Measurements from ENCODE around the gene HOXC12.

HOXC12 gene

GRCh38 chr12:54002278-54002914 lies 47.7 kb downstream of the HOXC12 start:
- Histone ChIP-seq H3K4me1 (ENCODE audit: control insufficient read depth, insufficient read depth, low read length) (peaks cover 3% of the 10 kb centered on the region; the same call in 1 of the 2 replicates), H3K36me3 (ENCODE audit: control insufficient read depth, insufficient read depth, low read length) (no peaks in the 10 kb centered on the region), H3K9me3 (ENCODE audit: control insufficient read depth, insufficient read depth, low read depth, low read length) (no peaks in the 10 kb centered on the region), H3K4me3 (ENCODE audit: low read depth, low read length) (no peak overlapping the region), H3K9ac (ENCODE audit: low read length) (peak overlapping the region; percentile 71), H3K27me3 (ENCODE audit: control insufficient read depth, insufficient read depth, low read length) (peaks cover 100% of the 10 kb centered on the region), H3K27ac (ENCODE audit: low read depth, low read length) (no peak overlapping the region)

- H3K27me3 ChIP-seq (ENCODE audit: control insufficient read depth, insufficient read depth, low read length), result peaks cover 100% of the 10 kb centered on the region
- no peaks in the 10 kb centered on the region for H3K9me3 ChIP-seq (ENCODE audit: control insufficient read depth, insufficient read depth, low read depth, low read length)
- H3K36me3 ChIP-seq (ENCODE audit: control insufficient read depth, insufficient read depth, low read length), result no peaks in the 10 kb centered on the region
- no peak overlapping the region for H3K27ac ChIP-seq (ENCODE audit: low read depth, low read length)
- H3K4me3 ChIP-seq (ENCODE audit: low read depth, low read length), result no peak overlapping the region
- peaks cover 3% of the 10 kb centered on the region; the same call in 1 of the 2 replicates for H3K4me1 ChIP-seq (ENCODE audit: control insufficient read depth, insufficient read depth, low read length)
- H3K9ac ChIP-seq (ENCODE audit: low read length), result peak overlapping the region; percentile 71
Observed at GRCh38 chr12:54002915-54003389, 48.2 kb downstream of the HOXC12 start.

GRCh38 chr12:54003625-54004024 lies 48.9 kb downstream of the HOXC12 start:
- Histone ChIP-seq H3K9ac (ENCODE audit: low read length) (peak overlapping the region; percentile 75), H3K4me1 (ENCODE audit: control insufficient read depth, insufficient read depth, low read length) (peaks cover 3% of the 10 kb centered on the region; the same call in 1 of the 2 replicates), H3K27ac (ENCODE audit: low read depth, low read length) (no peak overlapping the region), H3K27me3 (ENCODE audit: control insufficient read depth, insufficient read depth, low read length) (peaks cover 100% of the 10 kb centered on the region), H3K36me3 (ENCODE audit: control insufficient read depth, insufficient read depth, low read length) (no peaks in the 10 kb centered on the region), H3K9me3 (ENCODE audit: control insufficient read depth, insufficient read depth, low read depth, low read length) (no peaks in the 10 kb centered on the region), H3K4me3 (ENCODE audit: low read depth, low read length) (no peak overlapping the region)

DNA sequence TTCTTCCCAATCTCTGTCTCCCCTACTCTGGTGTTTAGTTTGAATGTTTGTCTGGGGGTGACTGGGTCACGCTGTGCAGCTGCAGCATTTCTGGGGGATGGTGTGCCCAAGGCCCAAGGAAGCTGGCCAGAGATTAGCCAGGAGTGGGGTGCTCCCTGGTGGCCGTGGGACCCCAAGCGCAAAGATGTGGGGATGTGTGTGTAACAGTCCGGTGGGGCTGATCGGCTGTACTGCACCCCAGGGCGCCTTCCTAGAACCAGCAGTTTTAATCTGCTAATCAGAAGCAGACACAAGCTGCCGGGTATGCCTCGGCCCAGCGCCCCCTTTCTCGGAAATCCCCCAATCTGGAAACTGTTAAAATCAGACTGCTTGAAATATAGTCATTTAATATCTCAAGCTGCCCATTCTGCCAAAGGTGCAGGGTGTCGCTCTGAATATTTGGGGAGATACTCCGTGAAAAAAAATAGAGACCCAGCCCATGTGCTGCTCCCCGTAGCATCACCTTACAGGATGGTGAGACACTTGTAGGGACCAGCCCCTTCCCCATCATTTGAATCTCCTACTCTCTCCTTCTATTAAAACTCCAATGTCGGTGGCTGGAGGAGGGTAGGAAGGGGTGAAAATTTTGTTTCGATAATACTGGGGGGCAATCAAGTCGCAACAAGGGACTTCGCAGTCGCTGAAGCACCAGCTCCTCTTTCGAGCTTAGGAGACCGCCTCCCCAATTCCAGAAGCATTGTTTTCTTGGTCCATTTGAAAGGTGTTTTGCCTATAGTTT lies 49.5 kb downstream of the HOXC12 start:
- Histone ChIP-seq H3K4me3 (ENCODE audit: low read depth, low read length) (no peak overlapping the region; the same call in 1 of the 2 replicates), H3K36me3 (ENCODE audit: control insufficient read depth, insufficient read depth, low read length) (no peaks in the 10 kb centered on the region), H3K4me1 (ENCODE audit: control insufficient read depth, insufficient read depth, low read length) (peaks cover 3% of the 10 kb centered on the region; the same call in 1 of the 2 replicates), H3K27ac (ENCODE audit: low read depth, low read length) (no peak overlapping the region), H3K27me3 (ENCODE audit: control insufficient read depth, insufficient read depth, low read length) (peaks cover 100% of the 10 kb centered on the region), H3K9me3 (ENCODE audit: control insufficient read depth, insufficient read depth, low read depth, low read length) (no peaks in the 10 kb centered on the region), H3K9ac (ENCODE audit: low read length) (peak overlapping the region; percentile 75)

GRCh38 chr12:54004841-54005530 lies 50.3 kb downstream of the HOXC12 start:
- Histone ChIP-seq H3K27ac (ENCODE audit: low read depth, low read length) (no peak overlapping the region), H3K36me3 (ENCODE audit: control insufficient read depth, insufficient read depth, low read length) (no peaks in the 10 kb centered on the region), H3K9ac (ENCODE audit: low read length) (peak overlapping the region; percentile 91), H3K4me3 (ENCODE audit: low read depth, low read length) (peak overlapping the region; percentile 28; the same call in 1 of the 2 replicates), H3K4me1 (ENCODE audit: control insufficient read depth, insufficient read depth, low read length) (peaks cover 3% of the 10 kb centered on the region; the same call in 1 of the 2 replicates), H3K9me3 (ENCODE audit: control insufficient read depth, insufficient read depth, low read depth, low read length) (no peaks in the 10 kb centered on the region), H3K27me3 (ENCODE audit: control insufficient read depth, insufficient read depth, low read length) (peaks cover 100% of the 10 kb centered on the region)

DNA sequence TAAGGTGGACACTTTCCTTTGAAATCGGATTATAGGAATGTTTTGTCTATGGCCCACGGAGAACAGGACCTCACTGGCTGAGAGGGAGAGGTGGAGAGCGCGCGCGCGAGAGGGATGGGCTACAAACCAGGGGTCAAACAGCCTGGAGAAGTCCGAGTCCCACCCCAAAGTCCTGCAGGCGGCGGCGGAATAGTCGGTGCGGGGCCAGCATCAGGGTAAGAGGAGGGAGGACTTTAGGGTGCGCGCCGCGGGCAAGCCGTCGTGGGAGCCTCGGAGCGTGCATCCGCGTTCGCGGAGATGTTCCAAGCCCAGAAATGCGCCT lies 50.8 kb downstream of the HOXC12 start:
- Histone ChIP-seq H3K27ac (ENCODE audit: low read depth, low read length) (no peak overlapping the region; the same call in 1 of the 2 replicates), H3K4me3 (ENCODE audit: low read depth, low read length) (peak overlapping the region; percentile 28; the same call in 1 of the 2 replicates), H3K36me3 (ENCODE audit: control insufficient read depth, insufficient read depth, low read length) (no peaks in the 10 kb centered on the region), H3K9me3 (ENCODE audit: control insufficient read depth, insufficient read depth, low read depth, low read length) (no peaks in the 10 kb centered on the region), H3K4me1 (ENCODE audit: control insufficient read depth, insufficient read depth, low read length) (peaks cover 3% of the 10 kb centered on the region; the same call in 1 of the 2 replicates), H3K27me3 (ENCODE audit: control insufficient read depth, insufficient read depth, low read length) (peaks cover 100% of the 10 kb centered on the region), H3K9ac (ENCODE audit: low read length) (peak overlapping the region; percentile 91)

- H3K27me3 ChIP-seq (ENCODE audit: control insufficient read depth, insufficient read depth, low read length), result peaks cover 100% of the 10 kb centered on the region
- no peak overlapping the region; the same call in 1 of the 2 replicates for H3K27ac ChIP-seq (ENCODE audit: low read depth, low read length)
- H3K36me3 ChIP-seq (ENCODE audit: control insufficient read depth, insufficient read depth, low read length), result no peaks in the 10 kb centered on the region
- peaks cover 3% of the 10 kb centered on the region; the same call in 1 of the 2 replicates for H3K4me1 ChIP-seq (ENCODE audit: control insufficient read depth, insufficient read depth, low read length)
- peak overlapping the region; percentile 34; the same call in 1 of the 2 replicates for H3K4me3 ChIP-seq (ENCODE audit: low read depth, low read length)
- H3K9ac ChIP-seq (ENCODE audit: low read length), result peak overlapping the region; percentile 91
- no peaks in the 10 kb centered on the region for H3K9me3 ChIP-seq (ENCODE audit: control insufficient read depth, insufficient read depth, low read depth, low read length)
Observed at GRCh38 chr12:54005853-54006558, 51.3 kb downstream of the HOXC12 start.

GRCh38 chr12:54006559-54007220 lies 52.0 kb downstream of the HOXC12 start:
- no peaks in the 10 kb centered on the region for H3K9me3 ChIP-seq (ENCODE audit: control insufficient read depth, insufficient read depth, low read depth, low read length)
- H3K27me3 ChIP-seq (ENCODE audit: control insufficient read depth, insufficient read depth, low read length), result peaks cover 100% of the 10 kb centered on the region
- peaks cover 3% of the 10 kb centered on the region; the same call in 1 of the 2 replicates for H3K4me1 ChIP-seq (ENCODE audit: control insufficient read depth, insufficient read depth, low read length)
- no peak overlapping the region; the same call in 1 of the 2 replicates for H3K27ac ChIP-seq (ENCODE audit: low read depth, low read length)
- H3K36me3 ChIP-seq (ENCODE audit: control insufficient read depth, insufficient read depth, low read length), result no peaks in the 10 kb centered on the region
- peak overlapping the region; percentile 39; the same call in 1 of the 2 replicates for H3K4me3 ChIP-seq (ENCODE audit: low read depth, low read length)
- H3K9ac ChIP-seq (ENCODE audit: low read length), result peak overlapping the region; percentile 91

DNA sequence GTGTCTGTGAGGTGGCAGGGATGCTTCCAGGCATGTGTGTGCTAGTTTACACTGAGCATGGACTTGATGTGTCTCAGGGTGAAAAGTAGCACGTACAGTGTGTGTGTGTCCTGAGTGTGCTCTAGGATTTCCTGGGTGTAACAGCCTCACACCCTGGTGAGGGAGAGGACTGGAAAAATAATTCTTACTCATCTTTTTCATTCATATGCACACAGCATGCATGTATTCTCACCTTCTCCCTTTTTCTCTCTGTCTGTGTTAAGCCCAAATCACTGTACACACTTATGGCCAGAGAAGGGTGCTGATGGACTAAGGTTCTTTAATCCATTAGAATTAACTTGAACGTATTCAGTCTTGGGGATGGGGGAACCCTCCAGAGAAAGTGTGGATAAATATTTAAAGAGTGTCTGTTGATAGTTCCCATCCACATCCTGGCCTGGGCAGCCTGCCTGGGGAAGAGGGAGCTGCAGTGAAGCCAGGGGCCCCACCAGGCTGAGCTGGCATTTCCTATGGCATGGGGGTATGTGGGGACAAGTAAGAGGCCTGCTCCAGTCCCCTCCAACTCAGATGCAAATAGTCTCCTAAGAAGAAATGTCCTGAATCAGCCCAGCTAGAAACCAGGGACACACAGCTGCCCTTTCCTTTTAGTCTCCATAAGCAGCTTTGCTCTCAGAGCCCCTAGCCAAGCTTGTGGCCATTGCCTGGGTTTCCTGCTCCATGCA lies 53.0 kb downstream of the HOXC12 start:
- H3K9ac ChIP-seq (ENCODE audit: low read length), result peak overlapping the region; percentile 91
- peak overlapping the region; percentile 39; the same call in 1 of the 2 replicates for H3K4me3 ChIP-seq (ENCODE audit: low read depth, low read length)
- no peak overlapping the region for H3K27ac ChIP-seq (ENCODE audit: low read depth, low read length)
- H3K27me3 ChIP-seq (ENCODE audit: control insufficient read depth, insufficient read depth, low read length), result peaks cover 100% of the 10 kb centered on the region
- no peaks in the 10 kb centered on the region for H3K36me3 ChIP-seq (ENCODE audit: control insufficient read depth, insufficient read depth, low read length)
- H3K9me3 ChIP-seq (ENCODE audit: control insufficient read depth, insufficient read depth, low read depth, low read length), result no peaks in the 10 kb centered on the region
- H3K4me1 ChIP-seq (ENCODE audit: control insufficient read depth, insufficient read depth, low read length), result peaks cover 3% of the 10 kb centered on the region; the same call in 1 of the 2 replicates

Data from HUES6 (cell line).